HCT116 (cell line): ENCODE measurements around the gene RCAN2. TPM values are rescaled to one million over a fixed set of nuclear protein-coding genes. Genes with fewer than 3 reads are reported as not detected.

Experiments used
- ATAC-seq: fragments of 200-7000 bp; cut with Tn5 transposase; 2 replicates; pipeline ENCODE4 v1.9.1; 2020; ENCODE audit warnings: mild to moderate bottlenecking, moderate library complexity
- BruUV-seq: library from RNA; stranded (reverse); fragments of 400-500 nt; replicated peaks from 2 replicates; lab custom pipeline; 2021; lab: Mats Ljungman, UMichigan
- CTCF ChIA-PET: fragments of 300-600 bp; sonication (Branson Sonifier 250); formaldehyde crosslinking; loops from one replicate; lab custom pipeline; 2021; ENCODE audit warnings: antibody characterized with exemption; lab: Charles Lee
- POLR2A ChIA-PET: fragments of 300-600, 350-600 bp; sonication (Branson Sonifier 250); formaldehyde crosslinking; loops from one replicate; lab custom pipeline; 2021; ENCODE audit warnings: antibody characterized with exemption; lab: Charles Lee
- RAD21 ChIA-PET, 2 experiments: fragments of 300-600 bp; sonication (Branson Sonifier 250); formaldehyde crosslinking; loops; one replicate each; lab custom pipeline; 2023; ENCODE audit warnings: low total read pairs in 2 of 2; ENCODE audit not compliant: uncharacterized antibody in 2 of 2, unreplicated experiment in 2 of 2, low non-redundant PET in 1 of 2; lab: Charles Lee
- DNase-seq: peaks from one replicate; pipeline ENCODE4 v3.0.0-alpha.2; 2010; ENCODE audit warnings: low read depth, low spot score
- H2AFZ ChIP-seq: fragments of 200-600 bp; shearing (Covaris generic), sonication (generic); 2 replicates; pipeline ENCODE4 v1.6.1; 2017; ENCODE audit warnings: low read depth, mixed run types, mixed read lengths, antibody characterized with exemption, low read length; ENCODE audit not compliant: poor library complexity, severe bottlenecking
- H3K27ac ChIP-seq: 2 replicates; pipeline ENCODE4 v1.5.1; 2012; ENCODE audit warnings: low read depth, low read length
- H3K27me3 ChIP-seq: fragments of 200-600 bp; sonication (generic); 2 replicates; pipeline ENCODE4 v1.6.1; 2016; ENCODE audit warnings: mixed run types, low read length, mixed read lengths; ENCODE audit not compliant: insufficient read depth
- H3K36me3 ChIP-seq, 2 experiments: fragments of 200-500 bp in 1 of 2; fragments of 200-600 bp in 1 of 2; sonication (Bioruptor generic) in 1 of 2; sonication (generic) in 1 of 2; 2 replicates each; pipeline versions ENCODE4 v1.5.1 to v1.6.1; 2014 to 2016; ENCODE audit warnings: low read length in 2 of 2, inconsistent platforms in 1 of 2, mixed read lengths in 1 of 2, mixed run types in 1 of 2; ENCODE audit not compliant: insufficient read depth in 2 of 2, control insufficient read depth in 1 of 2
- H3K4me1 ChIP-seq, 2 experiments: fragments of 200-600 bp in 1 of 2; sonication (generic) in 1 of 2; 2 replicates each; pipeline versions ENCODE4 v1.5.1 to v1.6.1; 2012 to 2017; ENCODE audit warnings: low read length in 2 of 2, inconsistent platforms in 1 of 2, mild to moderate bottlenecking in 1 of 2, mixed read lengths in 1 of 2, mixed run types in 1 of 2, moderate library complexity in 1 of 2; ENCODE audit not compliant: insufficient read depth in 2 of 2, control insufficient read depth in 1 of 2
- H3K4me2 ChIP-seq: fragments of 200-600 bp; sonication (generic); 2 replicates; pipeline ENCODE4 v1.6.1; 2017; ENCODE audit warnings: mixed run types, low read length, mixed read lengths
- H3K4me3 ChIP-seq, 2 experiments: fragments of 200-600 bp in 1 of 2; sonication (generic) in 1 of 2; replicated peaks in 1 of 2; 2 replicates each; pipeline ENCODE4 v1.5.1; 2011 to 2016; ENCODE audit warnings: low read length in 2 of 2, control low read depth in 1 of 2, low read depth in 1 of 2, mild to moderate bottlenecking in 1 of 2, mixed read lengths in 1 of 2, mixed run types in 1 of 2
- H3K79me2 ChIP-seq: fragments of 200-600 bp; sonication (generic); 2 replicates; pipeline ENCODE4 v1.6.1; 2017; ENCODE audit warnings: mild to moderate bottlenecking, mixed run types, low read length, moderate library complexity, mixed read lengths; ENCODE audit not compliant: insufficient read depth
- H3K9ac ChIP-seq: fragments of 200-600 bp; sonication (generic); 2 replicates; pipeline ENCODE4 v1.6.1; 2016; ENCODE audit warnings: low read length, mixed read lengths
- H3K9me2 ChIP-seq: fragments of 200-600 bp; sonication (generic), shearing (Covaris generic); 2 replicates; pipeline ENCODE4 v1.6.1; 2017; ENCODE audit warnings: mixed run types, mild to moderate bottlenecking, moderate library complexity; ENCODE audit not compliant: insufficient read depth
- H3K9me3 ChIP-seq, 2 experiments: fragments of 200-500 bp in 1 of 2; fragments of 200-600 bp in 1 of 2; sonication (Bioruptor generic) in 1 of 2; sonication (generic) in 1 of 2; 2 replicates each; pipeline ENCODE4 v1.6.1; 2014 to 2017; ENCODE audit warnings: low read length in 2 of 2, mixed read lengths in 2 of 2, inconsistent platforms in 1 of 2, low read depth in 1 of 2, mild to moderate bottlenecking in 1 of 2, mixed run types in 1 of 2, moderate library complexity in 1 of 2; ENCODE audit not compliant: control insufficient read depth in 1 of 2, insufficient read depth in 1 of 2
- H4K20me1 ChIP-seq: fragments of 200-600 bp; sonication (generic), shearing (Covaris generic); 2 replicates; pipeline ENCODE4 v1.6.1; 2017; ENCODE audit warnings: mixed run types, mild to moderate bottlenecking, moderate library complexity; ENCODE audit not compliant: insufficient read depth
- CEBPB ChIP-seq: IDR thresholded peaks from 2 replicates; pipeline ENCODE4 v1.6.1; 2012; ENCODE audit warnings: low read depth
- ELF1 ChIP-seq: IDR thresholded peaks from 2 replicates; pipeline ENCODE4 v1.6.1; 2012; ENCODE audit warnings: low read depth, borderline replicate concordance
- EZH2 ChIP-seq: fragments of 200-600 bp; sonication (generic); IDR thresholded peaks from 2 replicates; pipeline ENCODE4 v1.6.1; 2017; ENCODE audit warnings: antibody characterized with exemption, mixed run types
- FOSL1 ChIP-seq: IDR thresholded peaks from 2 replicates; pipeline ENCODE4 v1.6.1; 2012; ENCODE audit warnings: low read depth
- SIN3A ChIP-seq: IDR thresholded peaks from 2 replicates; pipeline ENCODE4 v1.6.1; 2012; ENCODE audit warnings: low read depth
- SRF ChIP-seq: IDR thresholded peaks from 2 replicates; pipeline ENCODE4 v1.6.1; 2012; ENCODE audit warnings: low read depth
- TCF7L2 ChIP-seq: IDR thresholded peaks from 2 replicates; pipeline ENCODE4 v1.7.0; 2011; ENCODE audit warnings: borderline replicate concordance, inconsistent platforms; ENCODE audit not compliant: insufficient read depth, insufficient read length; ENCODE audit errors: extremely low read depth
- ZNF274 ChIP-seq: fragments of 200-500 bp; sonication (Bioruptor generic); IDR thresholded peaks from 2 replicates; pipeline ENCODE4 v1.6.1; 2014; ENCODE audit warnings: mild to moderate bottlenecking, low read depth, low read length, inconsistent platforms
- intact Hi-C: fragments of 100-400 bp; cut with micrococcal nuclease; formaldehyde crosslinking; loops from 2 replicates; pipeline ENCODE4 v1.10.0; 2022
- total RNA-seq: library from RNA; stranded (reverse); gene quantifications from one replicate; pipeline ENCODE4 v1.2.1, GENCODE V29; 2021; ENCODE audit not compliant: unreplicated experiment
- TF ChIP-seq, protein P1 (sequence below): IDR thresholded peaks from 2 replicates; pipeline ENCODE4 v1.6.1; 2012

The RCAN2 gene
- total RNA-seq, 1 experiment from 2014 or later, result 0.57 TPM

DNA sequence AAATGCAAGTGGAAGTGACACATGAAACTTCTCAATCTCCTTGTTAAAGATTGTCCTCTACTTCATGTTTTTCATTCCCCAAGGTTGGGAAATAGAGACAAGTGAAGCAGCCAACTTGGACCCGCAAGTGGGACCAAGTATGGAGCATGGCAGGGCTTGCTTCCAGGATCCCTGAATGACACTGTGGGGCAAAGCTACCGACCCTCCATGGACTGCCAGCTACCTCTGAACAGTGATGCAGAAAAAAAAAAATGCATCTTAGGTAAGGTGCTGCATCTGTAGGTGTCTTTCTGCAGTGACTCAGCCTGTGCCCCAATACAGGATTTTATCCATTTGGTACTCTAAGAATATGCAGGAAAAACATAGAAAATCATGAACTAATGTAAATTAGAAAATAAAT lies 201.4 kb downstream of the RCAN2 start:
- DNase-seq (no peak), ATAC-seq (no peak)
- Histone ChIP-seq H3K79me2 (no peaks in the 10 kb centered on the region), H3K27me3 (no peaks in the 10 kb centered on the region), H3K9me3 (no peaks in the 10 kb centered on the region), H4K20me1 (no peaks in the 10 kb centered on the region), H3K4me1 (no peaks in the 10 kb centered on the region), H3K4me2 (no peak overlapping the region), H3K9ac (no peak overlapping the region), H3K9me2 (no peaks in the 10 kb centered on the region), H3K36me3 (no peaks in the 10 kb centered on the region), H3K4me3 (no peak overlapping the region), H2AFZ (no peak overlapping the region), H3K27ac (no peak overlapping the region)
- RAD21 ChIA-PET, result no interaction called here
- CTCF ChIA-PET, result no interaction called here
- TF ChIP-seq ELF1, result no peak
- TF ChIP-seq EZH2, result no peak
- TF ChIP-seq FOSL1, result no peak
- TF ChIP-seq TCF7L2, result no peak
- TF ChIP-seq CEBPB, result no peak
- intact Hi-C loops, result no loop called here
- BruUV-seq, result no TSS peak
- POLR2A ChIA-PET, result no interaction called here

DNA sequence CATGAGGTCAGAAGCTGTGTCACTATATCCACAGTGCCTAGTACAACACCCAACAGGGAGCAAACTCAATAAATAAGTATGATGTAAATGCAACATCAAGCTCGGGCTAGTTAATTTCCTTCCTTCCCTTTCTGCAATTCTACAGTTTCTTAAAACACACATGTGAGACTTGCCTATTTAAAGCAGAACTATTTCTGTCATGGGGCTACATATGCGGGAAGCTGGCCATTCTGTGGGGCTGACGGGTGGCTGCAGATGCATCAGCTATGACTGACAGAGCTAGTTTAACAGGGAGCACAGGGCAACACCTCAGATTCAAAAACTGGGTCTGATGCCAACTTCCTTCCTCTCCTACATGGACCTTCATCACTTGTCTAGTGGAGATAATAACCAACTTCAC lies 202.4 kb downstream of the RCAN2 start:
- TF ChIP-seq, protein P1, sequence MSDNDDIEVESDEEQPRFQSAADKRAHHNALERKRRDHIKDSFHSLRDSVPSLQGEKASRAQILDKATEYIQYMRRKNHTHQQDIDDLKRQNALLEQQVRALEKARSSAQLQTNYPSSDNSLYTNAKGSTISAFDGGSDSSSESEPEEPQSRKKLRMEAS, result no peak
- no peak for TF ChIP-seq SIN3A
- no peak for TF ChIP-seq SRF
- no peak for TF ChIP-seq ZNF274
- Histone ChIP-seq H3K9me2 (no peaks in the 10 kb centered on the region), H3K9me3 (no peaks in the 10 kb centered on the region), H3K9ac (no peak overlapping the region), H3K4me2 (no peak overlapping the region), H3K79me2 (no peaks in the 10 kb centered on the region), H2AFZ (no peak overlapping the region), H3K27me3 (no peaks in the 10 kb centered on the region), H3K36me3 (no peaks in the 10 kb centered on the region), H4K20me1 (no peaks in the 10 kb centered on the region), H3K4me3 (no peak overlapping the region), H3K4me1 (no peaks in the 10 kb centered on the region), H3K27ac (no peak overlapping the region)
- no TSS peak for BruUV-seq
- intact Hi-C loops, result no loop called here
- DNase-seq (no peak), ATAC-seq (no peak)
- ChIA-PET CTCF (no interaction called here), POLR2A (no interaction called here), RAD21 (no interaction called here)
